LoVo (cell line): ENCODE measurements around the gene GPR37L1.
"Not testable (repeated sequence)": the region's sequence is repeated elsewhere in the genome, so short reads cannot be mapped to it uniquely, and the experiment has no call there.

ENCODE experiments used
- DNase-seq: peaks from one replicate; pipeline ENCODE4 v3.0.0-alpha.2; 2016; ENCODE audit warnings: low spot score

GPR37L1 gene

DNA sequence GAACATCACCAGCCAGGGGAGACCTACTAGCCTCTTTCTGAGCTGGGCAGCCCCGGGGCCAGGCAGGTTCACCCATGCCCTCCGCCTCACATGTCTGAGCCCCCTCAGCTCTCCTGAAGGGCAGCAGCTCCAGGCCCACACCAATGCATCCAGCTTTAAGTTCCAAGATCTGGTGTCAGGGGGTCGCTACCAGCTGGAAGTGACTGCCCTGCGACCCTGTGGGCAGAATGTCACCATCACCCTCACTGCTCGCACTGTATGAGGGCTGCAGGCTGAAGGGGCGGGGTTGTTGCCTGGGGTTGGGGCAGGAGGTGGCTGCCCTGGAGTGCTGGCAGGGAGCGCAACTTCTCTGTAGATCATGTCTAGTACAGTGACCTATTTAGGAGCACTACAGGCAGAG lies 46.1 kb downstream of the GPR37L1 start:
- no peak for DNase-seq

DNA sequence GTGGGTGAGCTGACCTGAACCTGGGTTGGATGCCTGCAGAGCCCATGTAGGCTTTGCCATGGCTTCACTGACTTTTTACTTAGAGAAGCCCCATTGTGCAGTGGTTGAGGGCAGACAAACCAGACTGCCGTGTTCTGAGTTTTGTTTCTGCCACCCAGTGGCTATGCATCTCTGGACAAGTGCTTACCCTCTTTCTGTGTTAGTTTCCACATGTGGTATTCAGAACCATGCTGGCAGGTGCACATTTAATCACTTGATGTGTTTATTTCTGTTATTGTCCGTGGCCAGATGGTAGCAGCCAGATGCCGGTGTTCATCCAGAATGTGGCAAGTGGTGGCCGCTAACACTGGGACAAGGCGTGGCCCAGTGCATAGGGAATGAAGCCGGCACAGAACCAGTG lies 48.0 kb downstream of the GPR37L1 start:
- DNase-seq, result no peak

DNA sequence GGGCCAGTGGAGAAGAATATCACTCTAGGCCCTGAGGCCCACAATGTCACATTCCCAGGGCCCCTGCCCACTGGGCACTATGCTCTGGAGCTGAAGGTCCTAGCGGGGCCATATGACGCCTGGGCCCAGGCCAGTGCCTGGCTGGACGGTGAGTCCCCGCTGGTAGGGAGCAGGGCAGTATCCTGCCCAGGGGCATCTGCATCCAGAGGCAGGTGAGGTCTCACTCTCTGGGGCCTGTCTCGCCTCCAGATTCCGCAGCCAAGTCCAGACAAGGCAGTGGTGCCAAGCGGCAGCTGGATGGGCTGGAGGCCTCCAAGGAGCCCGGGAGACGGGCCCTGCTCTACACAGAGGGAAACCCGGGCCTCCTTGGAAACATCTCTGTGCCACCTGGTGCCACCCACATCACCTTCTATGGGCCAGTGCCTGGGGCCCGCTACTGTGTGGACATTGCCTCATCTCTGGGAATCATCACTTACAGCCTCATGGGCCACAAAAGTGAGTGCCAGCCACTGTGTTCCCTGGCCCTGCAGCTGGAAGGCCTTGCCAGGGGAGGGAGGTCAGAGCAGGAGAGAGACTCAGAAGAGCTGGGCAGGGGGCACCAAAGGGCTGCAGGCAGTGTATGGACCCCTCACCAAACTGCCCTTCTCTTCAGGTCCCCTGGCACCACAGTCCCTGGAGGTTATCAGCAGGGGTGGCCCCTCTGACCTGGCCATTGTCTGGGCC lies 48.7 kb downstream of the GPR37L1 start:
- DNase-seq, result no peak

DNA sequence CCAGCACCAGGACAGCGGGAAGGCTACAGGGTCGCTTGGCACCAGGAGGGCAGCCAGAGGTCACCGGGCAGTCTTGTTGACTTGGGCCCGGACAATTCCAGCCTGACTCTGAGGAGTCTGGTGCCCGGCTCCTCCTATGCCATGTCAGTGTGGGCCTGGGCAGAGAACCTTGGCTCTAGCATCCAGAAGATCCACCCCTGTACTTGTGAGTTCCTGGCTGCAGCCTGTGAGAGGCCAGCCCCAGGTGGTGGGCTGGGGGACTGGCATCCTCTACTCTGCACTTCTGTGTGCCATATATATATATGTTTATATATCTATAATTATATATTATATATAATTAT lies 49.3 kb downstream of the GPR37L1 start:
- DNase-seq, result no peak

DNA sequence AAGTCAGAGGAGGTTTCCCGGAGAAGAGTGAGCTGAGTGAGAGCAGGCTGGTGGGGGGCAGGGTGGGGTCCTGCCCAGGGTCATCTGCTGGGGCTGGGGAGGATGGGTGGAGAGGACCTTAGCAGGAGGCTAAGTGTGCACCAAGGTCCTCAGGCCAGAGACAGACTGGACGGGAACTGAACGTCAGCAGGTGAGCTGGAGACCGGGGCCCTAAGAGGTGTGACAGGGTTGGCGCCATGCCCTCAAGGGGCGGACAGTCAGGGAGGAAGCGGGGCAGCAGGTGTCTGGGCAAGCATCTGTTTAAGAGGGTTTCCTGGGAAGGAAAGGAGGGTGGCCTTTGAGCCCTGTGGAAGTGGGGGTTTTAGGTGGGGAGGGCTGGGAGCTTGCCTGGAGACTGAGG lies 51.3 kb downstream of the GPR37L1 start:
- DNase-seq, result no peak

DNA sequence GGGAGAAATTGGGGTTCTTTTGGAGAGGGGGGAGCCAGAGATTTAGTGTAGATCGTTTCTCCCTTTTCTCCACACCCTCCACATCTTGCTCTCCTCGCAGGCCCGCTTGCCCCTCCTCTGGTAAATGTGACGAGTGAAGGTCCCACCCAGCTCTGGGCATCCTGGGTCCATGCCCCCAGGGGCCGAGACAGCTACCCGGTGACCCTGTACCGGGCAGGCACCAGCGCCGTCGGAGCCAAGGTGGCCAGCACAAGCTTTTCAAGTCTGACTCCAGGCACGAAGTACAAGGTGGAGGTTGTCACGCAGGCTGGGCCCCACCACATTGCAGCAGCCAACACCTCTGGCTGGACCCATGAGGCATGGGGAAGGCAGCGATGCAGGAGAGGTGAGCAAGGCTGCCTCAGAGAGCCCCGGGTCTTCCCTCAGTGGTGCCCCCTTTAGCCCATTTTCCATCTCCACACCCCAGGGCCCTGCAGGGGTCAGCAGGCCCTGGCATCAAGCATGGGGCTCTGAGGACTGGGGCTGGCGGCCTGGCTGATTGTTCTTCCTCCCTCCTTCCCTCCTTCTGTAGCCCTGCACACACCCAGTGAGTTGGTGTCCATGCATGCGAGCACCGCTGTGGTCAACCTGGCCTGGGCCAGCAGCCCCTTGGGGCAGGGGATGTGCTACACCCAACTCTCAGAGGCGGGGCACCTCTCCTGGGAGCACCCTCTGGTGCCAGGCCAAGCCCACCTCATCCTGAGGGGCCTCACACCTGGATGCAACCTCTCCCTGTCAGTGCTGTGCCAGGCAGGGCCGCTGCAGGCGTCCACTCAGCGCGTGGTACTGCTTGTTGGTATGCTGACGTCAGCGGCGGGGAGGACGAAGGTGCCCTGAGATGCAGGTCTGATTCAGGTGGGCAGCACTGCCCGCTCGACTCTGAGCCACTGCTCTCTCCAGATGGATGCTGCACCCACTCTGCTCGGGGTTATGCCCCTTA lies 54.5 kb downstream of the GPR37L1 start:
- DNase-seq, result no peak

DNA sequence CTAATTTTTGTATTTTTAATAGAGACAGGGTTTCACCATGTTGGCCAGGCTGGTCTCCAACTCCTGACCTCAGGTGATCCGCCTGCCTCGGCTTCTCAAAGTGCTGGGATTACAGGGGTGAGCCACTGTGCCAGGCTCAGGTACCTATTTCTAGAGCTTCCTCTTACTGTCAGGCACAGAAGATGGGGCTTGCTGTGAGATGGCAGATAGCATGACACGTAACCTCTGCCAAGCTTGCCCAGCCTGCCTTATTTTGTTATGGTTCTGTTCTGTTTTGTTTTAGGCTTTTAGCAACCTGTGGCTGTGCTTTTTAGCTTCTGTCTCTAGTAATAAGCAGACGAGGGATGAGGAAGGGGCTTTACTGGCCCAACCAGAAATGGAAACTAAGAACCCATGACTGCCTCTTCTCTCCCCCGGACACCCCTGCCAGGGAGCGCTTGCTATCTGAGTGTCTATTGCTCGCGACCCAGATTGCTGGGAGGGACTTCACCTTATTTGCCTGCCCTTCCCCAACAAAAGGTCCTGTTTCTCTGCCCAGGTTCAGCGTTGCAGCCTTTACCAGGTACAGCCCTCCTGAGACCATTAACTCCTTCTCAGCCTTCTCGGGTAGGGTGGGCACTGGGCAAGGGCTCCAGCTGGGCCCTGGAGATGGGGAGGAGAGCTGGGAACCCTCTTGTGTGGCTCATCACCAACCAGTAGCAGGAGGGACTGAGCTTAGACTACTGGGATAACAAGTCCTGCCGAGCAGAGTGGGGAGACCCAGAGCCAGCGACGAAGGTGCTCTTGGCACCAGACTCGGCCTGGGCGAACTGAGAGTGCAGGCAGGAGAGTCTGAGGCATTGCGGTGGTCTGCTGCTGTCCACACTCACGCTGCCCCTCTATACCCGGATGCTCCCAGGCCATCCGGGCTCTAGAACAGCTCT lies 57.4 kb downstream of the GPR37L1 start:
- no peak for DNase-seq

DNA sequence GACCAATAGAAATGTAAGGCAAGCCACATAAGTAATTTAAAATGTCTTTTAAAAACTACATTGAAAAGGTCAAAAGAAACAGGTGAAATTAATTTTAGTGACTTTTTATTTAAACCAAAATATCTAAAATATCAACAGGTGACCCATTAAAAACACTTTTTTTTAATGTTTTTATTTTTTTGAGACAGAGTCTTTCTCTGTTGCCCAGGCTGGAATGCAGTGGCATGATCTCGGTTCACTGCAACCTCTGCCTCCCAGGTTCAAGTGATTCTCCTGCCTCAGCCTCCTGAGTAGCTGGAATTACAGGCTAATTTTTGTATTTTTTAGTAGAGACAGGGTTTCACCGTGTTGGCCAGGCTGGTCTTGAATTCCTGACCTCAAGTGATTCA lies 58.0 kb downstream of the GPR37L1 start:
- DNase-seq, result not testable (repeated sequence)

DNA sequence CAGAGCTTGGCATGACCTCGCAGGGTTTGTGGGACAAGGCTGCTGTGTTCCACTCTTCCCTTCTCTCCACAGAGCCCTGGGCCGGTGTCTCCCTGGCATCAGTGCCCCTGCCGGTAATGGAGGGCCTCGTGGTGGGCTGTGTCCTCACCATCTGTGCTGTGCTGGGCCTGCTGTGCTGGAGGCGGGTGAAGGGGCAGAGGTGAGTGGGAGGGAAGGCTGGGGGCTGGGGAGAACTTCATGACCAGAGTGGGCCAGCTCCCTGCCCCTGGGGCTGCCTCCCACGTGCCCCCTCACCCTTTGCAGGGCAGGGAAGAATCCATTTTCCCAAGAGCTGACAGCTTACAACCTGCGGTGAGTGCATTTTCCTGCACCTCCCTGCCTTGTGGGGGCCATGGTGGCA lies 58.9 kb downstream of the GPR37L1 start:
- DNase-seq, result no peak

DNA sequence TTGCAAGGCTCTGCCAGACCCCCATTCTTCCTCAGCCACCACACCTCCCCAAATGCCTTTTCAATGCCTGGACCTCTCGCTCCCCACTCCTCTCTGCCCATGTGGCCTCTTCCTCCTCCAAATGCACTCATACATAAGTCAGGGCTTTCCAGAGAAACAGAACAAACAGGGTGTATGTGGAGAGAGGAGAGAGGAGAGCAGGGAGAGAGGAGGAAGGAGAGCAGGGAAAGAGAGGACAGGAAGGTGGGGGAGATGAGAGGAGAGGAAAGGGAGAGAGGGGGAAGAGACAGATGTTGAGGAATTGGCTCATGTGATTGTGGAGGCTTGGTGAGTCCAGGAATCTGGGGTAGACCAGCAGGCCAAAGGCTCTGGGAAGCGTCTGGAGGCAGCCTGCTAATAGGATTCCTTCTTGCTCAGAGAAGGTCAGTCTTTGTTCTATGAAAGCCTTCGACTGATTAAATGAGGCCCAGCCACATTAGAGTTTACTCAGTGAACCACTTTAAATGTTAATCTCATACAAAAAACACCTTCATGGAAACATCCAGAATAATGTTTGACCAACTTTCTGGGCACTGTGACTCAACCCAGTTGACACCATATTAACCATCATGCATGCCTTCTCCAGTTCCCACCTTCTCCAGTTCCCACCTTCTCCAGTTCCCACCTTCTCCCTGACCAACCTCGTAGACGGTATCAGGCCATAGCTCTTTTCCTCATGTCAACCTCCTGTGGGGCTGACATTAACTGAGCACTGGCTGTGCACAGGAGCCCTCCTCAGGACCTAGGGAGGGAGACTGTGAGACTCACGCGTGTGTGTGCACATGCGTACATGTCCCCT lies 59.5 kb downstream of the GPR37L1 start:
- no peak for DNase-seq
